Mesenchymal stem cell (in vitro differentiated cells and primary cell): Measurements from ENCODE around the gene WNK1.

Experiments used
- DNase-seq: peaks from one replicate; pipeline ENCODE4 v3.0.0-alpha.2; 2013
- H2AFZ ChIP-seq: one replicate; pipeline ENCODE4 v1.6.1; 2013; ENCODE audit warnings: low read depth, mild to moderate bottlenecking, control low read depth, inconsistent platforms, low read length, moderate library complexity
- H2AK5ac ChIP-seq: 2 replicates; pipeline ENCODE4 v1.6.1; 2013; ENCODE audit warnings: low read length, moderate library complexity, mild to moderate bottlenecking, inconsistent platforms; ENCODE audit not compliant: severe bottlenecking
- H2BK120ac ChIP-seq: one replicate; pipeline ENCODE4 v1.6.1; 2013; ENCODE audit warnings: low read depth, mild to moderate bottlenecking, inconsistent platforms, low read length, moderate library complexity
- H2BK12ac ChIP-seq, 2 experiments: one replicate each; pipeline ENCODE4 v1.6.1; 2013; ENCODE audit warnings: inconsistent platforms in 2 of 2, low read length in 2 of 2, mild to moderate bottlenecking in 2 of 2, moderate library complexity in 2 of 2, control low read depth in 1 of 2
- H2BK15ac ChIP-seq: one replicate; pipeline ENCODE4 v1.6.1; 2013; ENCODE audit warnings: mild to moderate bottlenecking, low read depth, inconsistent platforms; ENCODE audit not compliant: poor library complexity, severe bottlenecking
- H2BK5ac ChIP-seq: 2 replicates; pipeline ENCODE4 v1.6.1; 2013; ENCODE audit warnings: low read depth, mild to moderate bottlenecking, low read length, control low read depth, inconsistent platforms; ENCODE audit not compliant: poor library complexity, severe bottlenecking
- H3K14ac ChIP-seq, 2 experiments: one replicate each; pipeline ENCODE4 v1.6.1; 2013; ENCODE audit warnings: inconsistent platforms in 2 of 2, low read length in 2 of 2, control low read depth in 1 of 2, mild to moderate bottlenecking in 1 of 2, moderate library complexity in 1 of 2
- H3K18ac ChIP-seq, 2 experiments: one replicate each; pipeline ENCODE4 v1.6.1; 2013; ENCODE audit warnings: inconsistent platforms in 2 of 2, low read length in 2 of 2, control low read depth in 1 of 2, low read depth in 1 of 2, mild to moderate bottlenecking in 1 of 2
- H3K23ac ChIP-seq, 2 experiments: one replicate each; pipeline ENCODE4 v1.6.1; 2013; ENCODE audit warnings: inconsistent platforms in 2 of 2, low read length in 2 of 2, mild to moderate bottlenecking in 2 of 2, moderate library complexity in 2 of 2, control low read depth in 1 of 2
- H3K27ac ChIP-seq: 2 replicates; pipeline ENCODE4 v1.5.1; 2013; ENCODE audit warnings: mild to moderate bottlenecking, moderate library complexity, low read length, control low read depth, inconsistent platforms; ENCODE audit not compliant: poor library complexity, severe bottlenecking
- H3K27me3 ChIP-seq, 2 experiments: 2 replicates each; pipeline versions ENCODE4 v1.6.1 to v1.7.0; 2013; ENCODE audit warnings: low read length in 2 of 2, mild to moderate bottlenecking in 2 of 2, moderate library complexity in 2 of 2, control low read depth in 1 of 2, inconsistent platforms in 1 of 2; ENCODE audit not compliant: control insufficient read depth in 1 of 2, insufficient read depth in 1 of 2
- H3K36me3 ChIP-seq, 2 experiments: 2 replicates each; pipeline versions ENCODE4 v1.6.1 to v1.7.0; 2013; ENCODE audit warnings: low read length in 2 of 2, control low read depth in 1 of 2, inconsistent platforms in 1 of 2, low read depth in 1 of 2, mild to moderate bottlenecking in 1 of 2; ENCODE audit not compliant: insufficient read depth in 2 of 2, control insufficient read depth in 1 of 2
- H3K4ac ChIP-seq, 2 experiments: one replicate each; pipeline ENCODE4 v1.6.1; 2013; ENCODE audit warnings: inconsistent platforms in 2 of 2, low read length in 2 of 2, mild to moderate bottlenecking in 2 of 2, moderate library complexity in 2 of 2, control low read depth in 1 of 2, low read depth in 1 of 2
- H3K4me1 ChIP-seq: 2 replicates; pipeline ENCODE4 v1.6.1; 2013; ENCODE audit warnings: low read depth, low read length, control low read depth; ENCODE audit not compliant: control insufficient read depth, insufficient read depth
- H3K4me2 ChIP-seq: 2 replicates; pipeline ENCODE4 v1.6.1; 2013; ENCODE audit warnings: low read length, mild to moderate bottlenecking, inconsistent platforms; ENCODE audit not compliant: poor library complexity, severe bottlenecking
- H3K4me3 ChIP-seq, 2 experiments: 2 replicates each; pipeline versions ENCODE4 v1.5.1 to v1.7.0; 2013; ENCODE audit warnings: low read length in 2 of 2, mild to moderate bottlenecking in 2 of 2, control low read depth in 1 of 2, low read depth in 1 of 2; ENCODE audit not compliant: insufficient read depth in 1 of 2
- H3K79me1 ChIP-seq: replicated peaks from 2 replicates; pipeline ENCODE4 v1.6.1; 2013; ENCODE audit warnings: mild to moderate bottlenecking, control low read depth, low read length, inconsistent platforms; ENCODE audit not compliant: poor library complexity, severe bottlenecking
- H3K9ac ChIP-seq: 2 replicates; pipeline ENCODE4 v1.7.0; 2013; ENCODE audit warnings: mild to moderate bottlenecking, low read length, moderate library complexity
- H3K9me3 ChIP-seq: 2 replicates; pipeline ENCODE4 v1.7.0; 2013; ENCODE audit warnings: mild to moderate bottlenecking, low read length; ENCODE audit not compliant: control insufficient read depth
- H4K8ac ChIP-seq: one replicate; pipeline ENCODE4 v1.6.1; 2013; ENCODE audit warnings: inconsistent platforms, mild to moderate bottlenecking, low read length, moderate library complexity
- H4K91ac ChIP-seq: one replicate; pipeline ENCODE4 v1.6.1; 2013; ENCODE audit warnings: mild to moderate bottlenecking, low read length, inconsistent platforms
- WGBS: methylation state at CpG from one replicate; pipeline ENCODE4 v1.1.7; 2013; ENCODE audit warnings: mixed read lengths; 5-methylcytosine and 5-hydroxymethylcytosine counted together

Gene WNK1

DNA sequence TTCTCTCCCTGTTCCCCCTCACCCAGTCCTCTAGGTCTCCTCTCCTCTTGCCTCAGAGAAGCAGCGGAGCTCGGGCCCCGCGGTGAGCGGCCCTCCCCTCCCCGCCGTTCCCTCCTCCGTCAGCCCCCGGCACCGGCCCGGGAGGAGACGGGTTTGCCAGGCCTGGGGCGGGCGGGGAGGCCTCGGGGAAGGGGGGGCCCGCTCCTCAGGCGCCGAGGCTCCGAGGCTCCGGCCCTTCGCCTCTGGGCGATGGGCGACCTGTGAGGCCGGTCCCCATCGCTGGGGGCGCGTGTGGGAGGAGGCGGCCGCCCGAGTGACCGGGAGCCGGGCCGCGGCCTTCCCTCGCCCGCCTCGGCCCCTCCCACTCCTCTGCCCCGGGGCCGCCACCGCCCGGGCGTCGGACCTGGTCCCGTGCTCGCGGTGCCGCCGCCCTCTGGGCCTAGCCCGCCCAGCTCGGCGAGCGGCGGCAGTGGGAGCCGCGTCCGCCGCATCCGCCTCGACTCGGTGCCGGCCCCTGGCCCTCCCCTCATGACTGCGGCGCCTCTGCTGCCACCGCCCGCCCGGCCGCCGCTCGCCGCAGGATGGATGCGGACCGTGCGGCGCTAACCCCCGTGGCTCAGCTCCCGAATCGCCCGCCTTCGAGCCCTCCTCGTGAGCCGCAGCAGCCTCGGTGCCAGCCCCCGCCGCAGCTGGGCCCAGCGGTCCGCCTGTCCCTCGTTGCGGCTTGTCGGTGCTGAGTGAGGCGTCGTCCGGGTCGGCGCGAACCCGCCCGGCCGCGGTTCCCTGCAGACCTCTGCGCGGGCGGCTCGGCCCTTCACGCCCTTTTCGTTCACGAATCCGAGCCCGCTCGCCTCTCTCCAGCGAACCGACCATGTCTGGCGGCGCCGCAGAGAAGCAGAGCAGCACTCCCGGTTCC is 574 bp downstream of the WNK1 start:
- Histone ChIP-seq H2BK15ac (peak overlapping the region; percentile 44), H3K27ac (peak overlapping the region; percentile 96), H3K4ac (peak overlapping the region; percentile 97 to 99), H3K4me3 (peak overlapping the region; percentile 98 to 99), H3K27me3 (no peaks in the 10 kb centered on the region), H2BK5ac (peak overlapping the region; percentile 57), H3K9me3 (no peaks in the 10 kb centered on the region), H3K36me3 (peaks cover 2 to 3% of the 10 kb centered on the region in 2 experiments), H3K23ac (peak overlapping the region; percentile 37 to 99), H3K9ac (peak overlapping the region; percentile 90), H2BK12ac (peak overlapping the region in 1 of 2 experiments; percentile 88), H2BK120ac (peak overlapping the region; percentile 92), H3K79me1 (no peaks in the 10 kb centered on the region), H3K4me1 (peaks cover 5% of the 10 kb centered on the region), H4K8ac (peak overlapping the region; percentile 59), H3K4me2 (peak overlapping the region; percentile 55), H3K14ac (peak overlapping the region; percentile 76 to 99), H2AK5ac (no peak overlapping the region), H3K18ac (peak overlapping the region; percentile 64 to 94), H2AFZ (peak overlapping the region; percentile 85), H4K91ac (peak overlapping the region; percentile 68)
- DNase-seq, result peak; percentile 71
- under 1% methylated on average over 93 of the region's 115 CpGs for WGBS

GRCh38 chr12:753611-754472 is 1.5 kb downstream of the WNK1 start:
- H3K4me1 ChIP-seq, result peaks cover 5% of the 10 kb centered on the region
- under 1% methylated on average over 63 of the region's 63 CpGs for WGBS
- peak overlapping the region; percentile 90 for H3K9ac ChIP-seq
- no peaks in the 10 kb centered on the region for H3K9me3 ChIP-seq
- peak overlapping the region; percentile 44 for H2BK15ac ChIP-seq
- H2BK12ac ChIP-seq, result peak overlapping the region in 1 of 2 experiments; percentile 88
- peak overlapping the region in 1 of 2 experiments; percentile 99 for H3K14ac ChIP-seq
- no peak overlapping the region for H2AFZ ChIP-seq
- H3K23ac ChIP-seq, result peak overlapping the region; percentile 51 to 97
- H3K18ac ChIP-seq, result peak overlapping the region; percentile 64 to 94
- peak; percentile 44 for DNase-seq
- H3K79me1 ChIP-seq, result no peaks in the 10 kb centered on the region
- H2BK120ac ChIP-seq, result no peak overlapping the region
- H3K27ac ChIP-seq, result no peak overlapping the region
- H2BK5ac ChIP-seq, result no peak overlapping the region
- peak overlapping the region; percentile 55 for H3K4me2 ChIP-seq
- H3K4ac ChIP-seq, result peak overlapping the region; percentile 97 to 99
- H4K8ac ChIP-seq, result no peak overlapping the region
- H4K91ac ChIP-seq, result peak overlapping the region; percentile 65
- peak overlapping the region; percentile 98 to 99 for H3K4me3 ChIP-seq
- no peaks in the 10 kb centered on the region for H3K27me3 ChIP-seq
- peaks cover 2 to 3% of the 10 kb centered on the region in 2 experiments for H3K36me3 ChIP-seq
- no peak overlapping the region for H2AK5ac ChIP-seq

- Histone ChIP-seq H3K27me3 (no peaks in the 10 kb centered on the region), H4K8ac (no peak overlapping the region), H3K27ac (no peak overlapping the region), H3K9me3 (no peaks in the 10 kb centered on the region), H3K79me1 (no peaks in the 10 kb centered on the region), H3K18ac (no peak overlapping the region), H3K4me3 (peak overlapping the region; percentile 98 to 99), H2BK5ac (no peak overlapping the region), H2BK15ac (no peak overlapping the region), H3K4me2 (peak overlapping the region; percentile 55), H2BK120ac (no peak overlapping the region), H3K9ac (peak overlapping the region; percentile 90), H3K36me3 (peaks cover 2 to 3% of the 10 kb centered on the region in 2 experiments), H4K91ac (no peak overlapping the region), H2BK12ac (no peak overlapping the region), H3K4me1 (peaks cover 5% of the 10 kb centered on the region), H3K14ac (peak overlapping the region in 1 of 2 experiments; percentile 74), H3K4ac (no peak overlapping the region), H3K23ac (no peak overlapping the region), H2AFZ (no peak overlapping the region), H2AK5ac (no peak overlapping the region)
- WGBS, result 6% methylated on average over 4 of the region's 5 CpGs
- DNase-seq, result peak; percentile 42
These were observed 2.1 kb downstream of the WNK1 start for GRCh38 chr12:754473-754820.
